Esophagus muscularis mucosa (tissue), 3 donors: Measurements from ENCODE around the gene SH3BGRL2.

Source experiments
- POLR2A ChIP-seq: fragments of 450-650 bp; IDR thresholded peaks from one replicate; pipeline ENCODE4 v1.6.1; 2017; ENCODE audit warnings: antibody characterized with exemption, moderate library complexity, mild to moderate bottlenecking, low read depth
- POLR2AphosphoS5 ChIP-seq, 2 donors: sonication (generic); formaldehyde crosslinking; IDR thresholded peaks; one replicate each; pipeline ENCODE4 v1.6.1; 2017; ENCODE audit warnings: antibody characterized with exemption in 2 of 2
- TF ChIP-seq, protein P1 (sequence below), 3 experiments: fragments of 200-600 bp in 2 of 3; fragments of 450-650 bp in 1 of 3; sonication (generic) in 2 of 3; IDR thresholded peaks; one replicate each; pipeline ENCODE4 v1.5.1; 2017 to 2019; ENCODE audit warnings: antibody characterized with exemption in 3 of 3, mild to moderate bottlenecking in 2 of 3, moderate library complexity in 1 of 3

DNA sequence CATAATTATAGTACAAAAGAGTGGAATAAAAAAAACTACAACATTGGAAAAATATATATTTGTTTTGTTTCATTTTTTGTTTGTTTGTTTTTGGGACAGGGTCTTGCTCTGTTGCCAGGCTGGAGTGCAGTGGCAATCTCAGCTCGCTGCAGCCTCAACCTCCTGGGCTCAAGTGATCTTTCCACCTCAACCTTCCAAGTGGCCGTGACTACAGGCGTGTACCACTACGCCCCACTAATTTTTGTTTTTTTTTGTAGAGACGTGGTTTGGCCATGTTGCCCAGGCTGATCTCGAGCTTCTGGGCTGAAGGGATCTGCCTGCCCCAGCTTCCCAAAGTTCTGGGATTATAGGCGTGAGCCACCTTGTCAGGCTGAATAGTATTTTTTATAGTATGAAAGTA lies 41.4 kb upstream of the SH3BGRL2 start:
- TF ChIP-seq, protein P1, sequence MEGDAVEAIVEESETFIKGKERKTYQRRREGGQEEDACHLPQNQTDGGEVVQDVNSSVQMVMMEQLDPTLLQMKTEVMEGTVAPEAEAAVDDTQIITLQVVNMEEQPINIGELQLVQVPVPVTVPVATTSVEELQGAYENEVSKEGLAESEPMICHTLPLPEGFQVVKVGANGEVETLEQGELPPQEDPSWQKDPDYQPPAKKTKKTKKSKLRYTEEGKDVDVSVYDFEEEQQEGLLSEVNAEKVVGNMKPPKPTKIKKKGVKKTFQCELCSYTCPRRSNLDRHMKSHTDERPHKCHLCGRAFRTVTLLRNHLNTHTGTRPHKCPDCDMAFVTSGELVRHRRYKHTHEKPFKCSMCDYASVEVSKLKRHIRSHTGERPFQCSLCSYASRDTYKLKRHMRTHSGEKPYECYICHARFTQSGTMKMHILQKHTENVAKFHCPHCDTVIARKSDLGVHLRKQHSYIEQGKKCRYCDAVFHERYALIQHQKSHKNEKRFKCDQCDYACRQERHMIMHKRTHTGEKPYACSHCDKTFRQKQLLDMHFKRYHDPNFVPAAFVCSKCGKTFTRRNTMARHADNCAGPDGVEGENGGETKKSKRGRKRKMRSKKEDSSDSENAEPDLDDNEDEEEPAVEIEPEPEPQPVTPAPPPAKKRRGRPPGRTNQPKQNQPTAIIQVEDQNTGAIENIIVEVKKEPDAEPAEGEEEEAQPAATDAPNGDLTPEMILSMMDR (IDR thresholded peaks at IDR 0.05): no peak
- TF ChIP-seq POLR2A (no peak), POLR2AphosphoS5 (IDR thresholded peaks at IDR 0.05) (no peak)
